A549 (cell line): ENCODE measurements around the gene ASIP. TPM values are rescaled to one million over a fixed set of nuclear protein-coding genes. Genes with fewer than 3 reads are reported as not detected.
"Not testable (repeated sequence)": the region's sequence is repeated elsewhere in the genome, so short reads cannot be mapped to it uniquely, and the experiment has no call there.

ENCODE experiments used
- ATAC-seq, 2 experiments: fragments of 200-7000 bp in 1 of 2; fragments of >200 bp in 1 of 2; cut with Nextera tagmentation in 1 of 2; cut with Tn5 transposase in 1 of 2; 3 replicates each; pipeline versions ENCODE4 v1.8.0 to v1.9.1; 2018 to 2020; ENCODE audit warnings: mild to moderate bottlenecking in 1 of 2, moderate library complexity in 1 of 2
- CTCF ChIA-PET: fragments of 300-600 bp; sonication (Branson Sonifier 250); formaldehyde crosslinking; extraction: SDS; loops from one replicate; lab custom pipeline; 2021; ENCODE audit warnings: antibody characterized with exemption, inconsistent platforms; lab: Yijun Ruan, JAX
- POLR2A ChIA-PET: fragments of 350-600 bp; formaldehyde crosslinking; extraction: SDS; loops from one replicate; lab custom pipeline; 2021; ENCODE audit warnings: antibody characterized with exemption, inconsistent platforms; lab: Yijun Ruan, JAX
- DNase-seq, 2 experiments: peaks; one replicate each; pipeline versions ENCODE4 v3.0.0 to v3.0.0-alpha.2; 2011 to 2016; ENCODE audit warnings: low read depth in 1 of 2, low spot score in 1 of 2
- FAIRE-seq: peaks from 2 replicates; lab custom pipeline; 2011; peaks lifted over from hg19 to GRCh38; lab: Jason Lieb, UNC
- H3K27ac ChIP-seq, 2 experiments: fragments of >200 bp; sonication (Bioruptor Twin); formaldehyde crosslinking; 3 replicates each; pipeline ENCODE4 v1.5.1; 2016 to 2017
- H3K4me1 ChIP-seq: fragments of >200 bp; sonication (Bioruptor Twin); formaldehyde crosslinking; 3 replicates; pipeline ENCODE4 v1.6.1; 2016
- H3K4me2 ChIP-seq: fragments of >200 bp; sonication (Bioruptor Twin); formaldehyde crosslinking; 3 replicates; pipeline ENCODE4 v1.6.1; 2016
- H3K4me3 ChIP-seq: fragments of >200 bp; sonication (Bioruptor Twin); formaldehyde crosslinking; 3 replicates; pipeline ENCODE4 v1.5.1; 2016
- H3K9me3 ChIP-seq: fragments of >200 bp; sonication (Bioruptor Twin); formaldehyde crosslinking; 3 replicates; pipeline ENCODE4 v1.6.1; 2016
- BHLHE40 ChIP-seq: IDR thresholded peaks from 2 replicates; pipeline ENCODE4 v1.6.1; 2012; ENCODE audit warnings: low read depth, low read length, inconsistent platforms
- CBX8 ChIP-seq: fragments of 200-600 bp; sonication (generic); IDR thresholded peaks from 2 replicates; pipeline ENCODE4 v1.6.1; 2016
- CHD2 ChIP-seq: fragments of 150-350 bp; IDR thresholded peaks from 2 replicates; pipeline ENCODE4 v1.6.1; 2014; ENCODE audit warnings: low read length; ENCODE audit not compliant: partially characterized antibody
- E2F6 ChIP-seq: IDR thresholded peaks from 2 replicates; pipeline ENCODE4 v1.6.1; 2012; ENCODE audit warnings: low read depth, borderline replicate concordance
- EHF ChIP-seq: fragments of 250-450 bp; sonication (Bioruptor Pico); IDR thresholded peaks from 2 replicates; pipeline ENCODE4 v1.5.0; 2020; ENCODE audit warnings: mild to moderate bottlenecking
- ESRRA ChIP-seq: fragments of 150-350 bp; IDR thresholded peaks from 2 replicates; pipeline ENCODE4 v1.6.1; 2014; ENCODE audit warnings: mild to moderate bottlenecking, low read length, borderline replicate concordance
- FOSB ChIP-seq: fragments of 250-450 bp; sonication (Bioruptor Pico); IDR thresholded peaks from 2 replicates; pipeline ENCODE4 v1.5.0; 2020; ENCODE audit warnings: mild to moderate bottlenecking, moderate library complexity
- HDAC2 ChIP-seq: fragments of 200-600 bp; sonication (generic); IDR thresholded peaks from 2 replicates; pipeline ENCODE4 v1.6.1; 2016
- HOXB13 ChIP-seq: fragments of 250-450 bp; sonication (Bioruptor Pico); IDR thresholded peaks from 2 replicates; pipeline ENCODE4 v1.5.0; 2020; ENCODE audit warnings: low read depth, mild to moderate bottlenecking, moderate library complexity
- HOXB5 ChIP-seq: fragments of 250-450 bp; sonication (Bioruptor Pico); IDR thresholded peaks from 2 replicates; pipeline ENCODE4 v1.5.0; 2020; ENCODE audit warnings: mild to moderate bottlenecking, moderate library complexity
- JUNB ChIP-seq: fragments of >200 bp; sonication (Bioruptor Twin); formaldehyde crosslinking; IDR thresholded peaks from 2 replicates; pipeline ENCODE4 v1.6.1; 2016
- MAZ ChIP-seq: fragments of 150-350 bp; IDR thresholded peaks from 2 replicates; pipeline ENCODE4 v1.6.1; 2014; ENCODE audit warnings: antibody characterized with exemption, low read depth, low read length, borderline replicate concordance
- NFE2L2 ChIP-seq: fragments of 150-350 bp; conservative IDR thresholded peaks from 2 replicates; pipeline ENCODE4 v1.6.1; 2014; ENCODE audit warnings: low read length
- NPAS2 ChIP-seq: fragments of 250-450 bp; sonication (Bioruptor Pico); IDR thresholded peaks from 2 replicates; pipeline ENCODE4 v1.8.0; 2022; ENCODE audit warnings: mild to moderate bottlenecking, moderate library complexity, borderline replicate concordance
- PHF8 ChIP-seq: fragments of 200-600 bp; sonication (generic); IDR thresholded peaks from 2 replicates; pipeline ENCODE4 v1.6.1; 2016; ENCODE audit warnings: low read depth, mild to moderate bottlenecking, antibody characterized with exemption, moderate library complexity, borderline replicate concordance
- POLR2A ChIP-seq: IDR thresholded peaks from 2 replicates; pipeline ENCODE4 v1.6.1; 2012; ENCODE audit warnings: mild to moderate bottlenecking, low read length
- POLR2AphosphoS2 ChIP-seq: conservative IDR thresholded peaks from 2 replicates; pipeline ENCODE4 v1.6.1; 2012; ENCODE audit warnings: low read length, improper control_type of control experiment, inconsistent platforms
- RAD21 ChIP-seq, 2 experiments: fragments of >200 bp in 1 of 2; sonication (Bioruptor Twin) in 1 of 2; formaldehyde crosslinking in 1 of 2; IDR thresholded peaks in 1 of 2; conservative IDR thresholded peaks in 1 of 2; 2 replicates in 1 of 2; 3 replicates in 1 of 2; pipeline ENCODE4 v1.6.1; 2012 to 2018; ENCODE audit warnings: inconsistent platforms in 1 of 2
- RCOR1 ChIP-seq: fragments of 150-350 bp; IDR thresholded peaks from 2 replicates; pipeline ENCODE4 v1.6.1; 2014; ENCODE audit warnings: antibody characterized with exemption, low read length, low read depth
- RFX5 ChIP-seq: fragments of 450-650 bp; IDR thresholded peaks from 2 replicates; pipeline ENCODE4 v1.7.1; 2014; ENCODE audit warnings: antibody characterized with exemption, mild to moderate bottlenecking, moderate library complexity
- SREBF2 ChIP-seq: fragments of 450-650 bp; IDR thresholded peaks from 2 replicates; pipeline ENCODE4 v1.6.1; 2014; ENCODE audit warnings: mild to moderate bottlenecking, moderate library complexity
- TP53 ChIP-seq: fragments of 250-450 bp; sonication (Bioruptor Pico); IDR thresholded peaks from 2 replicates; pipeline ENCODE4 v1.5.0; 2021; ENCODE audit warnings: mild to moderate bottlenecking, moderate library complexity
- USF2 ChIP-seq: fragments of 450-650 bp; IDR thresholded peaks from 2 replicates; pipeline ENCODE4 v1.6.1; 2014; ENCODE audit warnings: antibody characterized with exemption
- ZSCAN20 ChIP-seq: fragments of 250-450 bp; sonication (Bioruptor Pico); IDR thresholded peaks from 2 replicates; pipeline ENCODE4 v1.8.0; 2022; ENCODE audit warnings: mild to moderate bottlenecking, moderate library complexity
- WGBS: methylation state at CpG from one replicate; pipeline ENCODE4 v1.1.6; 2017; ENCODE audit errors: missing lambda C conversion rate; 5-methylcytosine and 5-hydroxymethylcytosine counted together
- polyA plus RNA-seq, 4 experiments: library from polyadenylated mRNA; depleted of rRNA in 3 of 4; stranded (reverse); fragments of >200 nt; fragmentation: RNase III in 1 of 4; extraction: RNeasy Plus Mini Kit Qiagen cat#74134 plus additional on column Dnase treatment in 1 of 4; gene quantifications; 2 replicates in 3 of 4; 3 replicates in 1 of 4; pipeline ENCODE4 v1.2.3, GENCODE V29; 2011 to 2017

The ASIP gene
- polyA plus RNA-seq, 2 of the 4 experiments (the other 2 are of a cell fraction), result not detected

GRCh38 chr20:34237942-34238341 lies 3.3 kb upstream of the ASIP start:
- Histone ChIP-seq H3K4me2 (no peak overlapping the region), H3K4me3 (no peak overlapping the region), H3K4me1 (no peaks in the 10 kb centered on the region), H3K9me3 (peaks cover 17% of the 10 kb centered on the region; the same call in 1 of the 3 replicates), H3K27ac (no peak overlapping the region)
- CTCF ChIA-PET, result interaction anchor here (1.1 kb wide), 1 partner anchor 341 kb away, joined by 4 read pairs; no protein-coding TSS in a partner anchor
- DNase-seq, result no peak
- ATAC-seq, result no peak
- no peak for FAIRE-seq
- POLR2A ChIA-PET, result no interaction called here
- no peak for TF ChIP-seq NFE2L2
- no peak for TF ChIP-seq JUNB
- no peak for TF ChIP-seq SREBF2
- TF ChIP-seq RFX5, result no peak
- no peak for TF ChIP-seq HOXB5 (CRISPR knock-in tag)
- TF ChIP-seq CHD2, result no peak
- no peak for TF ChIP-seq ZSCAN20 (CRISPR knock-in tag)
- no peak for TF ChIP-seq MAZ
- no peak for TF ChIP-seq POLR2A
- no peak for TF ChIP-seq FOSB
- TF ChIP-seq BHLHE40, result no peak
- TF ChIP-seq E2F6, result no peak
- TF ChIP-seq NPAS2 (CRISPR knock-in tag), result no peak
- no peak for TF ChIP-seq CBX8
- TF ChIP-seq HDAC2, result no peak
- TF ChIP-seq TP53, result no peak
- 35% methylated on average over 2 of the region's 2 CpGs for WGBS

GRCh38 chr20:34240121-34240520 lies 1.1 kb upstream of the ASIP start:
- H3K9me3 ChIP-seq, result peaks cover 17% of the 10 kb centered on the region; the same call in 1 of the 3 replicates
- no peak overlapping the region for H3K4me2 ChIP-seq
- DNase-seq (no peak), FAIRE-seq (no peak), ATAC-seq (no peak)
- no peak overlapping the region for H3K4me3 ChIP-seq
- 85% methylated on average over 1 of the region's 1 CpG for WGBS
- no peaks in the 10 kb centered on the region for H3K4me1 ChIP-seq
- ChIA-PET CTCF (interaction anchor here (1.0 to 1.4 kb wide), 2 partner anchors 15 to 40 kb away, joined by 3 to 5 read pairs; no protein-coding TSS in a partner anchor), POLR2A (no interaction called here)
- TF ChIP-seq CBX8 (no peak), RCOR1 (no peak), ESRRA (no peak), PHF8 (no peak), HOXB13 (no peak), EHF (CRISPR knock-in tag) (no peak), POLR2AphosphoS2 (no peak), RAD21 (conservative IDR thresholded peaks at IDR 0.05 in 1 of 2, IDR thresholded peaks at IDR 0.05 in 1 of 2) (no peak), USF2 (no peak)
- H3K27ac ChIP-seq, result no peak overlapping the region

- H3K4me2 ChIP-seq, H3K4me3 ChIP-seq, POLR2A ChIA-PET, ATAC-seq, FAIRE-seq, H3K4me1 ChIP-seq, H3K27ac ChIP-seq, DNase-seq: not testable (repeated sequence)
- WGBS, result 59% methylated on average over 4 of the region's 4 CpGs
- CTCF ChIA-PET, result interaction anchor here (1.2 kb wide), 1 partner anchor 13 kb away, joined by 3 read pairs; no protein-coding TSS in a partner anchor
- peaks cover 13% of the 10 kb centered on the region; the same call in 1 of the 3 replicates for H3K9me3 ChIP-seq
These were observed 792 bp downstream of the ASIP start for GRCh38 chr20:34242015-34242414.
